Nephron (organoid): ENCODE results near the gene APOF.

Experiments
- H3K27ac Mint-ChIP-seq, 3 experiments: 2 replicates each; pipeline ENCODE4 v1.8.0; 2020; ENCODE audit warnings: mixed read lengths in 3 of 3, mild to moderate bottlenecking in 2 of 3, moderate library complexity in 1 of 3
- H3K27me3 Mint-ChIP-seq: 2 replicates; pipeline ENCODE4 v1.8.0; 2021; ENCODE audit warnings: low read depth, mild to moderate bottlenecking, moderate library complexity, mixed read lengths
- H3K36me3 Mint-ChIP-seq: 2 replicates; pipeline ENCODE4 v1.8.0; 2020; ENCODE audit warnings: low read depth, mixed read lengths
- H3K4me1 Mint-ChIP-seq: 2 replicates; pipeline ENCODE4 v1.8.0; 2020; ENCODE audit warnings: mixed read lengths
- H3K4me3 Mint-ChIP-seq, 3 experiments: 2 replicates each; pipeline ENCODE4 v1.8.0; 2020; ENCODE audit warnings: mild to moderate bottlenecking in 3 of 3, mixed read lengths in 3 of 3, moderate library complexity in 2 of 3
- H3K9me3 Mint-ChIP-seq: 2 replicates; pipeline ENCODE4 v1.8.0; 2020; ENCODE audit warnings: mixed read lengths
- TF ChIP-seq, protein P1 (sequence below), 3 experiments: fragments of 200-600 bp; sonication (generic); IDR thresholded peaks; one replicate each; pipeline ENCODE4 v1.5.0; 2021; ENCODE audit warnings: antibody characterized with exemption in 3 of 3; ENCODE audit not compliant: unreplicated experiment in 3 of 3

The APOF gene

DNA sequence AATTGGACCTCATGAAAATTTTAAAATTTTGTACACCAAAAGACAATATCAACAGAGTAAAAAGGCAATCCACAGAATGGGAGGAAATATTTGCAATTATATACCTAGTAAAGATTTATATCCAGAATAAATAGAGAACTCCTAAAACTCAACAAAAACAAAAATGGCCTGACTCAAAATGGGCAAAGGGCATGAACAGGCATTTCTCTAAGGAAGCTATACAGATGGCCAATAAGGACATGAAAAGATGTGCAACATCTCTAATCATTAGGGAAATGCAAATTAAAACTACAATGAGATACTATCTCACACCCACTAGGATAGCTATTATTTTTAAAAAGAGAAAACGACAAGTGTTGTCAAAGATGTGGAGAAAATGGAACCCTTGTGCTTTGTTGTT lies 10.9 kb upstream of the APOF start:
- Mint-ChIP-seq H3K4me1 (no peaks in the 10 kb centered on the region), H3K27ac (no peak overlapping the region), H3K27me3 (peaks cover 8% of the 10 kb centered on the region), H3K36me3 (no peaks in the 10 kb centered on the region), H3K9me3 (peaks cover 12% of the 10 kb centered on the region), H3K4me3 (no peak overlapping the region)
- TF ChIP-seq, protein P1, sequence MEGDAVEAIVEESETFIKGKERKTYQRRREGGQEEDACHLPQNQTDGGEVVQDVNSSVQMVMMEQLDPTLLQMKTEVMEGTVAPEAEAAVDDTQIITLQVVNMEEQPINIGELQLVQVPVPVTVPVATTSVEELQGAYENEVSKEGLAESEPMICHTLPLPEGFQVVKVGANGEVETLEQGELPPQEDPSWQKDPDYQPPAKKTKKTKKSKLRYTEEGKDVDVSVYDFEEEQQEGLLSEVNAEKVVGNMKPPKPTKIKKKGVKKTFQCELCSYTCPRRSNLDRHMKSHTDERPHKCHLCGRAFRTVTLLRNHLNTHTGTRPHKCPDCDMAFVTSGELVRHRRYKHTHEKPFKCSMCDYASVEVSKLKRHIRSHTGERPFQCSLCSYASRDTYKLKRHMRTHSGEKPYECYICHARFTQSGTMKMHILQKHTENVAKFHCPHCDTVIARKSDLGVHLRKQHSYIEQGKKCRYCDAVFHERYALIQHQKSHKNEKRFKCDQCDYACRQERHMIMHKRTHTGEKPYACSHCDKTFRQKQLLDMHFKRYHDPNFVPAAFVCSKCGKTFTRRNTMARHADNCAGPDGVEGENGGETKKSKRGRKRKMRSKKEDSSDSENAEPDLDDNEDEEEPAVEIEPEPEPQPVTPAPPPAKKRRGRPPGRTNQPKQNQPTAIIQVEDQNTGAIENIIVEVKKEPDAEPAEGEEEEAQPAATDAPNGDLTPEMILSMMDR (IDR thresholded peaks at IDR 0.05; ENCODE audit: unreplicated experiment in 3 of 3): no peak

DNA sequence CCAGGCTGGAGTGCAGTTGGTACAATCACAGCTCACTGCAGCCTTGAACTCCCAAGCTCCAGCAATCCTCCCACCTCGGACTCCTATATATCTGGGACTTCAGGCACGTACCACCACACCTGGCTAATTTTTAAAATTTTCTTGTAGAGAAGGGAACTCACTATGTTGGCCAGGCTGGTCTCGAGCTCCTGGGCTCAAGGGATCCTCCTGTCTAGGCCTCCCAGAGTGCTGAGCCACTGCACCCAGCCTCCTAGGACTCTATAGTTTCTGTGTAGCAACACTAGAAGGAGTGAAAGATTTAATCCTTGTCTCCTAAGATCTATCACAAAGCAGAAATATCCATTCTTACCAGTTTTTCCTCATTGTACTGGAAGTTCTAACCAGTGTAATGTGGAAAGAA lies 4.3 kb upstream of the APOF start:
- no peaks in the 10 kb centered on the region for H3K4me1 Mint-ChIP-seq
- H3K4me3 Mint-ChIP-seq: no peak overlapping the region
- no peaks in the 10 kb centered on the region for H3K9me3 Mint-ChIP-seq
- peaks cover 3% of the 10 kb centered on the region for H3K27me3 Mint-ChIP-seq
- TF ChIP-seq, protein P1 (IDR thresholded peaks at IDR 0.05; ENCODE audit: unreplicated experiment in 3 of 3): no peak
- H3K36me3 Mint-ChIP-seq: no peaks in the 10 kb centered on the region
- no peak overlapping the region for H3K27ac Mint-ChIP-seq

DNA sequence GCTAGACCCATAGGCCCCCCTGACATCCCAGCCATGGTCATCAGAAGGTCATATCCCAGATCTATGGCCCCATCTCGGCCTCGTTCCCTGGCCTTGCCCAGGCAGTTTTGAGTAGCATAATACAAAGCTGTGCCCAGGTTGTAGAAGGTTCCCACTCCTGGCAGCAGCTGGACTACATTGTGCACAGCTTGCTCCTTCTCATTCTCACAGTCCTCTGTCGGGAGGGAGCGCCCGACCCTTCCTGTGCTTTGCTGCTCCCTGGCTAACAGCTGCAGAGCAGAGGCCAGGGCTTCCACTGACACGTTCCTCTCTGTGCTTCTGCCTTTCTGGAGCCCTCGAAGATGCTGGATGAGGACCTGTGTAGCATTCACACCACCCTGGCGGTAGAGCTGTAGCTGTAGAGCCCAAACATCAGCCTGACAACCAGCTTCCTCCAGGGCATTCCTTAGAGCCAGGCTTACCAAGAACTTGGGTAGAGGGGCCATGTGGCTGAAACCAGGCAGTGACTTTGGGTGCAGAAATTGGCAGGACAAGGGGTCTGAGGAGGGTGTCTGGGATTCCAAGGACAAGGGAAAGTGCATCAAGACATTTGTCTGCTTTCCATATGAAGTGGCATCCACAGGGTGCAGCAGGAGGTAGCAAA lies 1.0 kb downstream of the APOF start:
- Mint-ChIP-seq H3K27ac (peak overlapping the region; percentile 90 to 94 (median 93)), H3K36me3 (no peaks in the 10 kb centered on the region), H3K9me3 (no peaks in the 10 kb centered on the region), H3K4me3 (peak overlapping the region; percentile 91 to 97 (median 97)), H3K27me3 (no peaks in the 10 kb centered on the region), H3K4me1 (peaks cover 15% of the 10 kb centered on the region)
- TF ChIP-seq, protein P1 (IDR thresholded peaks at IDR 0.05; ENCODE audit: unreplicated experiment in 3 of 3): no peak

DNA sequence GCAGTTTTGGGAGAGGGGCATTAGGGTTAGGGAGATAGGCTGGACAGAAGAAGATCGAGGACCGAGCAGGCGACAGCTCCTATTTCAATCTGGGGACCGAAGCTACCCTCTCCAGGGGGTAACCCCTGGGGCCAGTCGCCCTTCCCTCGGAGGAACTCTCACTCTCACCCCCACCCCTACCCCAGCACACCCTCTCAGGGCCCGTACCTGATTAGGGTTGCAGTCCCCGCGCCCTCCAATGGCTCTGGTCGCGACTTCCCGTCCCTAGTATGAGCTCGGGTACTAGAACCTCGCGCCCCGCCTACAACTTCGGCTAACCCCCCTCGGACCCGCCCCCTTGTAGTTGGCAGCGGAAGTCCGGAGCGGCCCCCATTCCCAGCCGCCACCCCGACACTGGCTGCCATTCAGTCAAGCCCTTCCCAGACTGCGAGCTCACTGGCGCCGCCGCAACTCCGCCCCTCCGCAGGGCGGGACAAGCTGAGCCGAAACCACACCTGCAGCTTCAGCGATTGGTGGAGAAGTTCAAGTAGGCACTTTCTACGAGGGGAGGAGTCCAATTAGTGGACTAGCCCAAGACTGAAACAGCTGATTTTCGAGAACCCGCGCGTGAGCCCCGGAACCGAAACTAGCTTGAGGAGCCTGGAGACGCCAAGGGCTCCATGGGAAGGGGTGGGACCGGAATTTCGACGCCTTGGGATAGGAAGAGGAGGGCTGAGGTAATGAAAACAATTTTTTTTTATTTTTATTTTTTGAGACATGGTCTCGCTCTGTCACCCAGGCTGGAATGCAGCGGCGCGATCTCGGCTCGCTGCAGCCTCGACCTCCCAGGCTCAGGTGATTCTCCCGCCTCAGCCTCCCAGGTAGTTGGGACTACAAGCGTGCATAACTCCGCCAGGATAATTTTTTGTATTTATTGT lies 2.5 kb downstream of the APOF start, which contains the start of gene STAT2:
TSS of gene STAT2 (minus strand) at position 257 of the 917 bp plus-strand sequence. CDS start 3,536 bp downstream, outside the sequence.
- Mint-ChIP-seq H3K36me3 (peaks cover 8% of the 10 kb centered on the region), H3K27me3 (no peaks in the 10 kb centered on the region), H3K9me3 (no peaks in the 10 kb centered on the region), H3K4me1 (peaks cover 15% of the 10 kb centered on the region), H3K4me3 (peak within 1 kb of the TSS; percentile 91 to 97 (median 97)), H3K27ac (peak within 1 kb of the TSS; percentile 90 to 94 (median 93))
- TF ChIP-seq, protein P1 (IDR thresholded peaks at IDR 0.05; ENCODE audit: unreplicated experiment in 3 of 3): no peak

DNA sequence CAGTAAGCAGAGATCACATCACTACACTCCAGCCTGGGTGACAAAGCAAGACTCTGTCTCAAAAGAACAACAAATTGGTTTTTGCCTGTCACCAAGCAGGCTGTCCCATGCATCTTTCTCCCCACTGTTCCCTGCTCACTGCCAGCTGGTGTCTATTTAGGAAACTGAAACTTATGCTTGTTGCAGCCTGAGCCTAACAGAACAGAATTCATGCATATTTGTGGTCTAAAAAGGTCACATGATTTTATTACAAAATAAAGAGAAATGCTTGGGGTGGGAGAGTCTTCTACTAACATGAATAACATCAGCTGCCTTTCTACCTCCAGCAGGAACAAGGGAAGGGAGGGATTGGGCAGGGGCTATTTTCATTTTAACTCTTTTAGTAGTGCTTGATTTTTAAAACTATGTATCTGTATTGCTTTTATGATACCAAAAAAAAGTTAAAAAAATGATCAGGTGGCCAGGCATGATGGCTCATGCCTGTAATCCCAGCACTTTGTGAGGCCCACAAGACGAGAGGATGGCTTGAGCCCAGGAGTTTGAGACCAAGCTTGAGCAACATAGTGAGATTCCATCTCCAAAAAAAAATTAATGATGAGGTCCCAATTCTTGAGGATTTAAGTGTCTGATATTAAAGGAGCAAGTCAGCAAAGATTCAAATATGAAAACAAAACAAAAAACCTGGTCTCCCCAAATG lies 3.7 kb downstream of the APOF start:
- H3K27ac Mint-ChIP-seq: peak overlapping the region; percentile 90 to 94 (median 93)
- H3K4me1 Mint-ChIP-seq: peaks cover 15% of the 10 kb centered on the region
- TF ChIP-seq, protein P1 (IDR thresholded peaks at IDR 0.05; ENCODE audit: unreplicated experiment in 3 of 3): no peak
- H3K9me3 Mint-ChIP-seq: no peaks in the 10 kb centered on the region
- no peaks in the 10 kb centered on the region for H3K27me3 Mint-ChIP-seq
- peak overlapping the region; percentile 91 to 97 (median 97) for H3K4me3 Mint-ChIP-seq
- peaks cover 19% of the 10 kb centered on the region for H3K36me3 Mint-ChIP-seq
